Suppressor macrophage (primary cell): ENCODE measurements around the gene INTS7.
A peak's percentile ranks its signal among the peaks of the same experiment; 100 is the strongest.
"Not testable (repeated sequence)": the region's sequence is repeated elsewhere in the genome, so short reads cannot be mapped to it uniquely, and the experiment has no call there.

Experiments used
- DNase-seq, 4 experiments: peaks; one replicate each; pipeline ENCODE4 v3.0.0-alpha.2; 2020 to 2022

Gene INTS7

DNA sequence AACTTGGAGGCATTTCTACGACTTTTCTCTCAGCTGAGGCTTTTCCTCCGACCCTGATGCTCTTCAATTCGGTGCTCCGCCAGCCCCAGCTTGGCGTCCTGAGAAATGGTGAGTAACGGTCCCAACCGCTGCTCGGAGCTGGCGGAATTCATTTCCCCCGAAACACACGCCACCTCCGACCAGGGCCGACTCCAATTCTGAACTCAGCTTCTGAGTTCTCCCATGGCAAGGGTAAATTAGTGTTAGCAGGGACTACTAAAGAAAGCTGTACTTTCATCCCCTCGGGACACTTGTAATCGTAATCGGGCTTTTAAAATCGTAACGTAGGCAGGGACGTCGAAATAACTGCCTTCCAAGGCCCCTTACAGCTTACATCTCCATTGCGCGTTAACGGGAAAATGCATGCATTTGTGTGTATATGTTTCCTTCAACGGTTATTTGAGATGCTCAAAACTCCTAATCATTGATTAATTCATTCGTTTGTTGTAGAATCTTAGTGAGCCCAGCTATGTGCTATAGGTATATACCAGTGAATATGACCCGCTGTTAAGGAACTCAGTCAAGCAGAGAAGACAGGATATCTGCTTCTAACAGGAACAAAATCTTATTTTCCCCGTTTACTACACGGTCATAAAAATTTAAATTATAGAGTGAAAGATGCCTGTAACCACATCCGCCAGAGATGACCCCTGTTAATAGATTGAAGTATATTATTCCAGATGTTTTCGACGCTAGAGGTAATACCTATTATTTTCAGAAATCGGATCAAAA, 663 bp upstream of the INTS7 start:
- peak in 1 of 4 experiments; percentile 6 for DNase-seq

GRCh38 chr1:212034516-212035122, 738 bp downstream of the INTS7 start:
- DNase-seq: no peak

DNA sequence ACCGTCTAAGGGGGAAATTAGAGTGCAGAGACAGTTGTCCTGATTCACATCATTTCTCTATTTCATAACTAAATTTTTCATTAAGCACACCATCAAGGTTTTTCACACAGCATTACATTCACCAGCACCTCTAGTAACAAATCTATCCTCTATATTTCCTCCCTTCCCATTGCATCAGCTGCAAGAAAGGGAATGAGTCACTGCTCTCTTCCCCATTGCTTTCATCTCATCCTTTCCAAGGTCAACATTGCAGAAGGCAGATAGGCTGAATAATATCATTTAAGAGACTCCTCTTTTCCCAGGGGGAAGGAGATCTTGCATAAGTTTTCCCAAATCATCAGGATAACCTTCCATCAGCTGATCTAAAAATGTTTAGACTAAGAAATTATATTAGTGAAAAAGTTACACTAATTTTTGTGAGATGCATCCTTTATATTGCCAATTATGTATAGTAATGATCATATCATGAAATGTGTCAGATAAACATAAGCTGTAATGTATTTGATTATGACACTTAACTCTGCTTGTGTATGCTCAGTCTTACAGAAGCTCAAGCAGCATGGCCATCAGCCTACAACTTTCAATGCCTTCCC, 4.3 kb downstream of the INTS7 start:
- DNase-seq: peak in 3 of 4 experiments; percentile 12 to 48 (median 44)

DNA sequence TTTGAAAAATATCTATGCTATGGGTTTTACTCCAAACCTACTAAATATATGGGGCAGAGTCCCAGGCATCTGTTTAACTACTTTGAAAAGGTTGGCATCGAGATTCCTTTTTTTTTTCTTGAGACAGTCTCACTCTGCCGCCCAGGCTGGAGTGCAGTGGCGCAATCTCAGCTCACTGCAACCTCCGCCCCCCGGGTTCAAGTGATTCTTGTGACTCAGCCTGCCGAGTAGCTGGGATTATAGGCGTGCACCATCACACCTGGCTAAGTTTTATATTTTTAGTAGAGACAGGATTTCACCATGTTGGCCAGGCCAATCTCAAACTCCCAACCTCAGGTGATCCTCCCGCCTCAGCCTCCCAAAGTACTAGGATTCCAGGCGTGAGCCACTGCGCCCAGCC, 7.6 kb downstream of the INTS7 start:
- DNase-seq: peak in 2 of 4 experiments; percentile 5 to 6

- no peak for DNase-seq
These were observed 10.7 kb downstream of the INTS7 start for GRCh38 chr1:212024469-212025149.

DNA sequence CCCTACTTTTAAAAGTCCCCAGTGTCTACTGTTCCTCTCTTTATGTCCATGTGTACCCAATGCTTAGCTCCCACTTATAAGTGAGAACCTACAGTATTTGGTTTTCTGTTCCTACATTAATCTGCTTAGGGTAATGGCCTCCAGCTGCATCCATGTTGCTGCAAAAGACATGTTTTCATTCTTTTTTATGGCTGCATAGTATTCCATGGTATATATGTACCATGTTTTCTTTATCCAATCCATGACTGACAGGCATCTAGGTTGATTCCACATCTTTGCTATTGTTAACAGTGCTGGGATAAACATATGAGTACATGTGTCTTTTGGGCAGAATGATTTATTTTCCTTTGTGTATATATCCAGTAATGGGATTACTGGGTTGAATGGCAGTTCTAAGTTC, 12.4 kb downstream of the INTS7 start:
- DNase-seq: not testable (repeated sequence)

- no peak for DNase-seq
These were observed 13.8 kb downstream of the INTS7 start for GRCh38 chr1:212021563-212021962.

- no peak for DNase-seq
These were observed 14.4 kb downstream of the INTS7 start for GRCh38 chr1:212020975-212021374.

GRCh38 chr1:212013672-212014071, 21.7 kb downstream of the INTS7 start:
- no peak for DNase-seq

DNA sequence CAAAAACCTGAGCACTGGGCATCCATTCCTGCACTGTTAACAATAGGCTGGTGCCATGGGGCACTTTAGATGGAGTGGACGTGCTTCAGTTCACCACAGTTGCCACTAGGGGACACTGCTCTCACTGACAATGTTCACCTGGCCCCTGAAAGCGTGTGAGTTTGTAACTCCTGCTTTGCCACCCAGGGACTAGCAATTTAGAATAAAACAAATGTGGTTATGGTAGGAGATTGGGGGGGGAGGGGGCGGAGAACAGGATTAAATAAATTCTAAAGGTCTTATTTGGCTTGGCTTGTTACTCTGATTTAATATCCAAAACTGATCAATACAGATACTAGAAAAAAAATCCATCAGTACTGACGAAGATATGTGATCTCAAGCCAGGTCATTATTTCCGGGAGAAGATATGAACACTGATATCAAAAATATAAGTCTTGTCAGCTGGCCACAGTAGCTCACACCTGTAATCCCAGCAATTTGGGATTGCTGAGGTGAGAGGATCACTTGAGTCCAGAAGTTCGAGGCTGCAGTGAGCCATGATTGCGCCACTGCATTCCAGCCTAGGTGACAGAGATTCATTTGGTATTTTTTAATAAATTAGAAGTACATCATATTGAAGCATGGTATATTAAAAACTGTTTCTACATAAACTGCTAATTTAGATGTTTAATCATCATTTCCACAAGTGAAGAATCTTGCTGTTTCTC, 23.2 kb downstream of the INTS7 start:
- peak; percentile 66 to 80 (median 76) for DNase-seq

GRCh38 chr1:212010004-212010403, 25.4 kb downstream of the INTS7 start:
- no peak for DNase-seq

DNA sequence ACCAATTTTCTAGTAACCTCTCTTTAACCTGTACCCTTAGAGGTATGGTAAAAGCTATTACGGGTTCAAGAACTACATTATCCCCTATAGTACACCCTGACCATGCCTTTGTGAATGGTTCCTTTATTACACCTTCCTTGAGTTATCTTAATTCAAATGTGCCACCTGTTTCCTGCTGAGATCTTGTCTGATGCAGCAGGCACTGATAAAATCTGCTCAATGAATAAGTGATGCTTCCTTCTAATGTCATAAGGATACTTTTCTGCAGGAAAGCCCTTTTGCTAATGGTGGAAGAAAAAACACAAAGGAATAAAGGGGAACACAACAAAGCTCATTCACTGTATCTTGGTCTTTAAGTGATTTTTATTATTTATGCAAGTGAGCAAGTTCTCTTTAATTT, 25.8 kb downstream of the INTS7 start:
- DNase-seq: no peak

DNA sequence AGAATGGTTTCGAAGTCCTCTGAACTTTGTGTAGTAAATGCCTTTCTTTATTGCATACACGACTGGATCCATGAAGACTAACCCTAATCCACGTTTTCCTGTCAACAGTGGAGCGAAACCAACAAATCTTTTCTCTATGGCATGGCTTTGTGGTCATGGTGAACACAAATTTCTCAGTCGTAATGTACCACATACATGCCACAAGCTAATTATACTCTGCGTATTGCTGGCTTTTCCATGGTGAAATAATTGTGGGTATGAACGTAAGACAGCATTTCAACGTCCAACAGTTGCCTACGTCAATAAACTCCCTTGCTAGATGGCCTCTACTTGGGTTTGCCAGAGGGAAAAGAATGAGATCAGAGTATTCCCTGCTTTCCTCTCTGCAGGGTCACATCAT, 27.5 kb downstream of the INTS7 start:
- DNase-seq: no peak

- no peak for DNase-seq
These were observed 28.2 kb downstream of the INTS7 start for GRCh38 chr1:212007178-212007577.

DNA sequence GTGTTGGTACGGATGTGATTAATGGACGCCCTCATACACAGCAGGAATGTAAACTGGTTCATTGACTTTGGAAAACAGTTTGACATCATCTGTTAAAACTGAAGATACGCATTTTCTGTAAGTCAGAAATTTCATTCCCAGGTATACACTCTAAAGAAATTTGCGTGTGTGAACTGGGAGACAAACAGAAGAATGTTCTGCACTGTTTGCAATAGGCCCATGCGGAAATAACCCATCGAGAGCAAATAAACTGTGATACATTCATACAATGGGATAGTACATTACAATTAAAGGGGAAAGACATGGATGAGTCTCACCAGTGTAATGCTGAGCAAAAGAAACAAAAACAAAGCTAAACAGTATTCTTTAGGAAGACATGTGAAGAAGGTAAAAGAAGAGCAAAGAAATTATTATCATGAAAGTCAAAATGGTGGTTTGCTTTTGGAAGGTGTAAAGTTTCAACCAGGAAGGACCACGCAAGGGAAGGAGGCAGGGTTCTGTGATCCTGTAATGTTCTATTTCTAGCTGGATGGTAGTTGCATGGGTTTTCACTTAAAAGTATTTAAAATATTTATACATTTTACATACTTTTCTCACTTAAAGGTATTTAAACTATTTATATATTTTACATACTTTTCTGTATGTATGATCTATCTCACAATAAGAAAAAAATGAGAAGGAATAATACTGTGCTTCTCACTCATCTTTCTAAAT, 30.3 kb downstream of the INTS7 start:
- DNase-seq: no peak

DNA sequence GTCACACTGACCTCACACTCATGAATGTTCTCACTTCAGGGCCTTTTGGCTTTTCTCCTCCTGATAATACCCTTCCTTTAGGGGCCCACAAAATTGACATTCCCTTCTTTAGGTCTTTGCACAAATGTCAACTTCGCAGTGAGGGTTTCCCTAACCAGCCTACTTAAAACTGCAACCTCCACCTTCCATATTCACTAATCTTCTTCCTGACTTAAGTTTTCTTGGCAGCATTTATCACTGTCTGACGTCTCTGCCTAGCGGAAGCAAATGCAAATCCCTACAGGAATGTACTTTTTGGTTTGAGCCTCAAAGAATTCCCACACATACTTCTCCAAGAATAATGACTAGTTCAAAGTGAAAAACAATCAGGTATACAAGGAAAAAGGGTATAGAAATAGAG, 32.8 kb downstream of the INTS7 start:
- DNase-seq: no peak

- DNase-seq: not testable (repeated sequence)
These were observed 37.9 kb downstream of the INTS7 start for GRCh38 chr1:211997426-211997825.

GRCh38 chr1:211991695-211992094, 43.7 kb downstream of the INTS7 start:
- DNase-seq: no peak

- no peak for DNase-seq
These were observed 48.6 kb downstream of the INTS7 start for GRCh38 chr1:211986628-211987254.

DNA sequence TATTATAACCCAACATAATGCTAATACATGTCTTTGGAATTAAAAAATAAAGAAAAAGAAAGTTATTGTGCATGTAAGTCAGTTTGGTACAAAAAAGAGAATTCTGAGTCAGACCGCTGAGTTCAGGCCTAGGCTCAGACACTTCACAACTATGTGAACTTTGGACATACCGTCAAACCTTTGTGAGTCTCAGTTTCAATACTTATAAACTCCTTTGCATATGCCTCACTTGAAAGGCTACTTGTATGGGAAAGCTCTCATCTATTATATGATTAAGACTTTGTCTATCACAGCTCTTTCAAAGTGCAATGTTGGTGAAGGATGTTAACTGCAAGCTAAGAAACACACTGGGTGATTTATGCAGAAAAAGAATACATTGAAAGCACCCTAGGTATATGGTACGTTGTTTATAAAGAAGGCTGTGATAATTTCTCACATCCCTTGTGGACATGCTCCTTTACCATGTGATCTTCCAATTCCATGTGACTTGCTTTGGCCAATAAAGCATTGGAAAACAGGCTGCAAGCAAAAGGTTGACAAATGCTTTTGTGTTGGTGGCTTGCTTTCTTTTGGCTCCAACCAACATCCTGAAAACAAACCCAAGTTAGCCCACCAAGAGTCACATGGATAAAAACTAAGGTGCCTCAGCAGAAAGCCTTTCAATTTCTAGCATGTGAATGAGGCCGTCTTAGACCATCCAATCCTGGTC, 49.6 kb downstream of the INTS7 start:
- no peak for DNase-seq

GRCh38 chr1:211978596-211978995, 56.8 kb downstream of the INTS7 start:
- no peak for DNase-seq
